ENCODE data around the gene C4A.
"Not testable (repeated sequence)": the region's sequence is repeated elsewhere in the genome, so short reads cannot be mapped to it uniquely, and the experiment has no call there.

DNA sequence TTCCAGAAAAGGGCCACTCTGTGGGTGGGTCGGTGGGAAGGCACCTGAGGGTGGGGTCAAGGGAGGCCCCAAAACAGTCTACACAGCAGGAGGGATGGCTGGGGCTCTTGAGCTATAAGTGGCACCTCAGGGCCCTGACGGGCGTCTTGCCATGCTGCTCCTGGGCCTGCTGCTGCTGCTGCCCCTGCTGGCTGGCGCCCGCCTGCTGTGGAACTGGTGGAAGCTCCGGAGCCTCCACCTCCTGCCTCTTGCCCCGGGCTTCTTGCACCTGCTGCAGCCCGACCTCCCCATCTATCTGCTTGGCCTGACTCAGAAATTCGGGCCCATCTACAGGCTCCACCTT is 23.7 kb downstream of the C4A start:
- TF ChIP-seq JUND (IDR thresholded peaks at IDR 0.05; ENCODE audit: low read length): not testable (repeated sequence)
- TF ChIP-seq, protein P1, sequence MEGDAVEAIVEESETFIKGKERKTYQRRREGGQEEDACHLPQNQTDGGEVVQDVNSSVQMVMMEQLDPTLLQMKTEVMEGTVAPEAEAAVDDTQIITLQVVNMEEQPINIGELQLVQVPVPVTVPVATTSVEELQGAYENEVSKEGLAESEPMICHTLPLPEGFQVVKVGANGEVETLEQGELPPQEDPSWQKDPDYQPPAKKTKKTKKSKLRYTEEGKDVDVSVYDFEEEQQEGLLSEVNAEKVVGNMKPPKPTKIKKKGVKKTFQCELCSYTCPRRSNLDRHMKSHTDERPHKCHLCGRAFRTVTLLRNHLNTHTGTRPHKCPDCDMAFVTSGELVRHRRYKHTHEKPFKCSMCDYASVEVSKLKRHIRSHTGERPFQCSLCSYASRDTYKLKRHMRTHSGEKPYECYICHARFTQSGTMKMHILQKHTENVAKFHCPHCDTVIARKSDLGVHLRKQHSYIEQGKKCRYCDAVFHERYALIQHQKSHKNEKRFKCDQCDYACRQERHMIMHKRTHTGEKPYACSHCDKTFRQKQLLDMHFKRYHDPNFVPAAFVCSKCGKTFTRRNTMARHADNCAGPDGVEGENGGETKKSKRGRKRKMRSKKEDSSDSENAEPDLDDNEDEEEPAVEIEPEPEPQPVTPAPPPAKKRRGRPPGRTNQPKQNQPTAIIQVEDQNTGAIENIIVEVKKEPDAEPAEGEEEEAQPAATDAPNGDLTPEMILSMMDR (IDR thresholded peaks at IDR 0.05; ENCODE audit: control extremely low read depth in 1 of 3, insufficient read depth in 1 of 3, low read depth in 1 of 3, low read length in 3 of 3): not testable (repeated sequence)

Data from H1 (cell line).